GM18519 (cell line): ENCODE data around the gene LHB.
"Not testable (repeated sequence)": the region's sequence is repeated elsewhere in the genome, so short reads cannot be mapped to it uniquely, and the experiment has no call there.

Experiments used
- ATAC-seq: cut with Tn5 transposase; IDR thresholded peaks from one replicate; pipeline ENCODE4 v1.9.1; 2021; ENCODE audit warnings: mild to moderate bottlenecking, moderate library complexity; ENCODE audit not compliant: unreplicated experiment, low FRiP score

Gene LHB

GRCh38 chr19:49038557-49039276, 21.8 kb upstream of the LHB start:
- ATAC-seq, result not testable (repeated sequence)

- not testable (repeated sequence) for ATAC-seq
These were observed 21.2 kb upstream of the LHB start for GRCh38 chr19:49038111-49038510.

GRCh38 chr19:49036815-49037214, 19.9 kb upstream of the LHB start, which contains the start of gene CGB1:
Gene CGB1 (minus strand): TSS chr19:49036895. CDS start chr19:49036711, 184 bp downstream.
- not testable (repeated sequence) for ATAC-seq

- not testable (repeated sequence) for ATAC-seq
These were observed 14.9 kb upstream of the LHB start, which contains the start of gene CGB2 for GRCh38 chr19:49031642-49032301. Gene CGB2 (plus strand): TSS chr19:49031890. CDS start chr19:49032096, 206 bp downstream.

DNA sequence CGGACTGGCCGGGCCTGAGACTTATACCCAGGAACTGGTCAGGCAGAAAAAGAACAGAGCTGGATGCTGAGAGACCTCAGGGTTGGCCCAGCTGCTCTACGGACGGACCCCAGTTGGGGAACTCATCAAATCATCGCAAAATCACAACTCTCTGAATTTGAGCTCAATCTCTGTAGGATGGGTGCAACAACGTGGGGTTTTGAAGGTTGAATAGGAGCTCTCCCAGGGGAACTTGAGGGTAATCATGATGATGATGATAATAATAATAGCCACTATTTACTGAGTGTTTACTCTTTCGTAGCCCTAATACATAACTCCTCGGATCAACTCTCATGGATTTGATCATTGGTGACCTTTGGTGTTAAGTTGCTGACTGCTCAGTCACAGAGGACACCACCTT, 13.4 kb upstream of the LHB start:
- ATAC-seq, result not testable (repeated sequence)

DNA sequence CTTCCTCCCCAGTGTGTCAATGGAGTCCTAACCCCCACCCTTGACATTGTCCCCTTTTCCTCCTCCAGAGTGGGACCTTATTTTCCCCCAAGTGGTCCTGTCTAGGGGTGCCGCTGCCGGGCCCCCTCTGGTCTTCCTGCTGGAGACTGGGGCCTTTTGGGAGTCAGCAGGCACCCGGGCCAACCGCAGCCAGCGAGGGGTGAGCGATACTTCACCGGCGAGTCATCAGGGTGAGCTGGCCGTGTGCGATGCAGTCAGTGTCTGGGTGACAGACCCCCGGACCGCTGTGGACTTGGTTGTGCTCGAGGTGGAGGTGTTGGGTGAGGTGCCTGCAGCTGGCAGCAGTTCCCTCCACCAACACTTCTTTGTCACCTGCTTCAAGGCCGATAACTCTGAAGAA, 12.9 kb upstream of the LHB start:
- not testable (repeated sequence) for ATAC-seq

GRCh38 chr19:49028686-49029085, 11.8 kb upstream of the LHB start:
- ATAC-seq, result not testable (repeated sequence)

GRCh38 chr19:49025599-49025998, 8.7 kb upstream of the LHB start:
- ATAC-seq, result not testable (repeated sequence)

- not testable (repeated sequence) for ATAC-seq
These were observed 8.2 kb upstream of the LHB start for GRCh38 chr19:49025088-49025487.

- not testable (repeated sequence) for ATAC-seq
These were observed 7.3 kb upstream of the LHB start, which contains the start of gene CGB3 for GRCh38 chr19:49024233-49024632. Gene CGB3 (minus strand): TSS chr19:49024333. CDS start chr19:49023971, 362 bp downstream.

DNA sequence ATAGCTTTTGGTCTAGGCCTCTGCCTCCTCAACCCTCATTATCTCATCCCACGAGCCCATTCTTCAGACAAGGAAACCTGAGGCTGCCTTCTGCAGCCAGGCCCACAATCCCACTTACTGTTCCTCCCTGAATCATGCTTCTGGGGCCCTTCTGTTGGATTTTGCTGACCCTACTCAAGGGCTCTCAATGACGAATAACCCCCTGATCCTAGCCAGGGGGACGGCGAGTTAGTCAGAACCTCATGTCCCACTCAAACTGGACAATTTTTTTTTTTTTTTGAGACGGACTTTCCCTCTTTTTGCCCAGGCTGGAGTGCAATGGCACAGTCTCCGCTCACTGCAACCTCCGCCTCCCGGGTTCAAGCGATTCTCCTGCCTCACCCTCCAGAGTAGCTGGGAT, 5.2 kb upstream of the LHB start:
- no peak for ATAC-seq

DNA sequence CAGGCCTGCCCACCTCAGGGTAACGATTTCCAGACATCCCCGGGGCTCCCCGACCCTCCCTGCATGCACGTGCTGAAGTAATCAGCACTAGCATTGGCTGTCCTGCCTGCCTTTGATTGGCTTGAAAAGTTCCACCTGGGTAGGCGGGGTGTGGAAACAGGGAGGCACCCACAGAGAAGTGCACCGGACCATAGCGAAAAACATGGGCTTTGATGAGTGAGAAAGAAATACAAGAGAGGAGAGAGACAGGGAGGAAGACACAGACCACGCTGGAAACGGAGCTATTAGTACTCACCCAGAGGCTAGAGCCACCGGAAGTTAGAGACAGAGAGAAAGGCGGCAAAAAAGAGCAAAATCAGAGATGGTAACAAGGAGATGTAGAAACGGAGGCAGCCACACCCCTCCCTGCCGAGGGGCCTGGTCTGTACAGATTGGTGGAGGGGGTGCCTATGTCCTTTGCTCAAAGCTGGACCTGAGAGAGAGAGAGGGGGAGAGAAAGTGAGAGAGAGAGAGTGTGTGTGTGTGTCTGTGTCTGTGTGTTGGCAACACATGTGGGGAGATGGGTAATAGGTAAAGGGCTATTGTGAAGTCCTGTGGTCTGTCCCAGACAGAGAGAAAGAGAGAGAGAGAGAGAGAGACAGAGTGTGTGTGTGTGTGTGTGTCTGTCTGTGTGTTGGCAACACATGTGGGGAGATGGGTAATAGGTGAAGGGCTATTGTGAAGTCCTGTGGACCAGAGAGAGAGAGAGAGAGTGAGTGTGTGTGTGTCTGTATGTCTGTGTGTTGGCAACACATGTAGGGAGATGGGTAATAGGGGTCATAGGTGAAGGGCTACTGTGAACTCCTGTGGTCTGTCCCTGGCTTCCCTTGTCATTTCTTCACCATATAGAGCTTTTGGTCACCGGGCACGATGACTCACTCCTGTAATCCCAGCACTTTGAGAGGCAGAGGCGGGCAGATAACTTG, 4.3 kb upstream of the LHB start:
- ATAC-seq, result no peak

- no peak for ATAC-seq
These were observed 3.5 kb upstream of the LHB start for GRCh38 chr19:49020342-49020741.

GRCh38 chr19:49019242-49019932, 2.5 kb upstream of the LHB start:
- no peak for ATAC-seq

DNA sequence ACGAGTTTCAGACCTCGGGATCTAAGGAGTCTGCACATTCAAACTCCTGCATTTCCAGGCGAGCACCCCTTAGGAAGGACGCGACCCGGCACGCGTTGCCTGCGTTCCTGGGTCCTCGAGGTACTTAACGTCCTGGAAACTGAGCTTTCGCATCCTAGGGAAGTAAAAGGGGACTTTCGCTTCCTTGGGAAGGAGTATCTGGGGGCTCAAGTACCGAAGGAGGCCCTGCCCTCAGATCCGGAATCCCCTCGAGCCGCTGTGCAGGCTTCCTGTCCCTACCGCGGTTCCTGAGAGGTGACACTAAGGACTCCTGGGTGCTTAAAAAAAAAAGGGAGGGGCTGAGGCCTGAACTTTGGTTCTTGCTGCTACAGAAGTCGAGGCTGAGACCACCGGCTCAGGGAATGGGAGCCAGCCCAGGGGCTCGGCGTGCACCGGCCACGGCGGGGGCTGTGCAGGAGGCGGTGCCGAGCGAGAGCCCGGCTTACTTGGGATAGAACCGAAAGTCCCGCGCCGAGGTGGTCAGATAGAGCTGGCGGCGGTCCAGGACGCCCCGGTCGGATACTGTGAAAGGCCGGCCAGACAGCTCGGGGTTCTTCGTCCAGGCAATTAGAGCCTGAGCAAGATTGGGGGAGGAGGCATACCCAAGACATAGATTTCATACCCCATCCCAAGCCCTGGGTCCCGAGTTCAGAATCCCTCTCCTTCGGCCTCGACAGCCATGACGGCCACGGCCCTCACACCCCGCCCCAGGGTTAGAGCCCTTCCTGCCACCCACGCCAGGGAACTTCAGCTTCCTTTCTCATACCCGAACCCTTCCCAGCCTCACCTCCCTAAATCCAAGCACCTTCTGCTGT, 1.7 kb upstream of the LHB start:
- not testable (repeated sequence) for ATAC-seq

DNA sequence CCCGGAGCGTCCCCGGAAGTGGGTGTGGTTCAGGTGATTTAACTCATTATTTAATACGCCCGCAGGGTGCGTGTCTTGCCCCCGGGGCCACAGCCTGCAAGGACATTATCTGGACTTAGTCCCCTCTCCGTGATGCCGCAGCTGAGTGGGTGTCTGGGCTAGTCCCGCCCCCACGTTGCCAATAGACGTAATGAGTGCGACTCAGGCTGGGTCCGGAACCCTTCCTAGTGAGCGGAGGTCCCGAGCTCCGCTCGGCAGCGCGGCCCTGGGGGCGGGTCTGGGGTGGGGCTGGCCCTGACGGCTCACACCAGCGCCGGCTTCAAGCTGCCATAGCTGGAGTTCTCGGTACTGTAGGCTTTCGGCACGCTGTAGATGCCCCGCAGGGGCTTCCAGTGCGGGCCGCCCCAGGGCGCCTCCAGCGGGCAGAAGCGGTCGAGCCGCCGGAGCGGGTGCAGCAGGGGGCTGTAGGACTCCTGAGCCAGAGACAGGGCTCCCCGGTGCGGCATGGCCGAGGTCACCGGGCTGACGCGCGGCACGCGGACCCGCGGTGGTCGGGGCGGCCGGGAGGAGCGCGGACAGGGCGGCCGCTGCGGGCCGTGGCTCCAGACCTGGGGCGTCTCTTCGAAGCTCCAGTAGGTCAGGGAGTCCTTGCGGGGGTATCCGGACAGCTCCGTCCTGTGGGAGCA, 918 bp upstream of the LHB start:
- no peak for ATAC-seq

GRCh38 chr19:49016067-49016839, 638 bp downstream of the LHB start:
- ATAC-seq, result no peak

DNA sequence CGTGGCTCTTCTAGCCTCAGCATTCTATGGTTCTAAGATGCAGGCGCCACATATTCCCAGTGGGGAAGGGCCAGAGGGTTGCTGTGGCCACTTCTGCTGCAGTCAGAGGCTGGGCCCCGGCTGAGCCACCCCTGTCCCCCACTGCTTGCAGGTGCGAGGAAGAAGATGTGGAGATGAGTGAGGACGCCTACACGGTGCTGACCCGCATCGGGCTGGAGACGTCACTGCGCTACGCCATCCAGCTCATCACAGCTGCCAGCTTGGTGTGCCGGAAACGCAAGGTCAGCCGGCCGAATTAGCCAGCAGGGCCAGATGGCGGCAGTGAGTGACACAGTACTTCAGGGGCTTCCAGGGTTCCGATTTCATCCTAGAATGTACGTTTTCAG, 2.0 kb downstream of the LHB start:
- no peak for ATAC-seq
